Esophagus muscularis mucosa (tissue), 3 donors: ENCODE data around the gene ADCY1.

Experiments
- CTCF ChIP-seq, 3 experiments: fragments of 200-600 bp in 2 of 3; fragments of 450-650 bp in 1 of 3; sonication (generic) in 2 of 3; IDR thresholded peaks; one replicate each; pipeline ENCODE4 v1.5.1; 2017 to 2019; ENCODE audit warnings: antibody characterized with exemption in 3 of 3, mild to moderate bottlenecking in 2 of 3, moderate library complexity in 1 of 3
- POLR2A ChIP-seq: fragments of 450-650 bp; IDR thresholded peaks from one replicate; pipeline ENCODE4 v1.6.1; 2017; ENCODE audit warnings: antibody characterized with exemption, moderate library complexity, mild to moderate bottlenecking, low read depth

- no peak for TF ChIP-seq POLR2A
- no peak for TF ChIP-seq CTCF (IDR thresholded peaks at IDR 0.05)
These were observed 47.9 kb downstream of the ADCY1 start for GRCh38 chr7:45622058-45622457.
